GM23338 (cell line): ENCODE measurements around the gene GRK4. TPM values are rescaled to one million over a fixed set of nuclear protein-coding genes. Genes with fewer than 3 reads are reported as not detected.

Experiments
- ATAC-seq: fragments of 200-7000 bp; cut with Tn5 transposase; 3 replicates; pipeline ENCODE4 v1.9.1; 2020
- DNase-seq: peaks from one replicate; pipeline ENCODE4 v3.0.0-alpha.2; 2015; ENCODE audit warnings: low spot score
- H2AFZ ChIP-seq: fragments of 200-600 bp; sonication (generic); 2 replicates; pipeline ENCODE4 v1.8.0; 2016; ENCODE audit warnings: antibody characterized with exemption, mild to moderate bottlenecking, moderate library complexity
- H3F3A ChIP-seq: fragments of 200-600 bp; sonication (generic); replicated peaks from 2 replicates; pipeline ENCODE4 v1.8.0; 2017; ENCODE audit warnings: antibody characterized with exemption, mixed run types, low read depth
- H3K27ac ChIP-seq: fragments of 200-600 bp; sonication (generic); 2 replicates; pipeline ENCODE4 v1.6.1; 2016; ENCODE audit warnings: low read depth
- H3K27me3 ChIP-seq: fragments of 200-600 bp; sonication (generic); 2 replicates; pipeline ENCODE4 v1.8.0; 2016; ENCODE audit warnings: mild to moderate bottlenecking, mixed run types, moderate library complexity; ENCODE audit not compliant: insufficient read depth
- H3K36me3 ChIP-seq: fragments of 200-600 bp; sonication (generic); 2 replicates; pipeline ENCODE4 v1.8.0; 2016; ENCODE audit warnings: mild to moderate bottlenecking; ENCODE audit not compliant: insufficient read depth
- H3K4me1 ChIP-seq: fragments of 200-600 bp; sonication (generic); 2 replicates; pipeline ENCODE4 v1.8.0; 2016; ENCODE audit warnings: mild to moderate bottlenecking, moderate library complexity; ENCODE audit not compliant: insufficient read depth
- H3K4me2 ChIP-seq: fragments of 200-600 bp; sonication (generic); 2 replicates; pipeline ENCODE4 v1.7.1; 2017; ENCODE audit warnings: mixed run types
- H3K4me3 ChIP-seq: fragments of 200-600 bp; sonication (generic); 2 replicates; pipeline ENCODE4 v1.6.1; 2016; ENCODE audit warnings: mixed run types
- H3K79me2 ChIP-seq: fragments of 200-600 bp; sonication (generic); replicated peaks from 2 replicates; pipeline ENCODE4 v1.8.0; 2017; ENCODE audit warnings: mild to moderate bottlenecking; ENCODE audit not compliant: insufficient read depth
- H3K9me2 ChIP-seq: fragments of 200-600 bp; sonication (generic); 2 replicates; pipeline ENCODE4 v1.8.0; 2017; ENCODE audit not compliant: insufficient read depth
- H4K20me1 ChIP-seq: fragments of 200-600 bp; sonication (generic); replicated peaks from 2 replicates; pipeline ENCODE4 v1.8.0; 2017; ENCODE audit warnings: mild to moderate bottlenecking; ENCODE audit not compliant: insufficient read depth
- H3K27ac Mint-ChIP-seq: 2 replicates; pipeline ENCODE4 v1.8.0; 2020; ENCODE audit warnings: inconsistent platforms, mild to moderate bottlenecking, moderate library complexity, mixed read lengths
- H3K27me3 Mint-ChIP-seq: 3 replicates; pipeline ENCODE4 v1.8.0; 2022; ENCODE audit warnings: low read depth, mild to moderate bottlenecking, moderate library complexity, mixed read lengths, inconsistent platforms; ENCODE audit not compliant: insufficient read depth, poor library complexity
- H3K36me3 Mint-ChIP-seq: 3 replicates; pipeline ENCODE4 v1.8.0; 2021; ENCODE audit warnings: low read depth, mild to moderate bottlenecking, inconsistent platforms, moderate library complexity, mixed read lengths
- H3K4me1 Mint-ChIP-seq: 3 replicates; pipeline ENCODE4 v1.8.0; 2020; ENCODE audit warnings: mild to moderate bottlenecking, inconsistent platforms, mixed read lengths
- H3K4me3 Mint-ChIP-seq: 3 replicates; pipeline ENCODE4 v1.8.0; 2021; ENCODE audit warnings: moderate library complexity, mild to moderate bottlenecking, inconsistent platforms, mixed read lengths
- H3K9me3 Mint-ChIP-seq: 3 replicates; pipeline ENCODE4 v1.8.0; 2020; ENCODE audit warnings: moderate library complexity, mild to moderate bottlenecking, inconsistent platforms, mixed read lengths
- CREB1 ChIP-seq: fragments of 250-450 bp; sonication (Bioruptor Pico); IDR thresholded peaks from 2 replicates; pipeline ENCODE4 v1.5.0; 2020; ENCODE audit warnings: low read depth, mild to moderate bottlenecking, moderate library complexity
- EZH2 ChIP-seq: fragments of 200-600 bp; sonication (generic); IDR thresholded peaks from one replicate; pipeline ENCODE4 v1.8.0; 2017; ENCODE audit warnings: antibody characterized with exemption, mild to moderate bottlenecking, low read depth; ENCODE audit not compliant: unreplicated experiment
- JUNB ChIP-seq: IDR thresholded peaks from one replicate; pipeline ENCODE4 v1.6.1; 2016; ENCODE audit warnings: antibody characterized with exemption; ENCODE audit not compliant: unreplicated experiment
- NANOG ChIP-seq: IDR thresholded peaks from 2 replicates; pipeline ENCODE4 v1.6.1; 2016; ENCODE audit warnings: antibody characterized with exemption, borderline replicate concordance
- POLR2AphosphoS5 ChIP-seq: IDR thresholded peaks from 2 replicates; pipeline ENCODE4 v1.6.1; 2016; ENCODE audit warnings: antibody characterized with exemption, low read depth
- STAT1 ChIP-seq: IDR thresholded peaks from one replicate; pipeline ENCODE4 v1.6.1; 2016; ENCODE audit warnings: antibody characterized with exemption; ENCODE audit not compliant: unreplicated experiment
- ZNF114 ChIP-seq: fragments of 250-450 bp; sonication (Bioruptor Pico); IDR thresholded peaks from 2 replicates; pipeline ENCODE4 v1.5.0; 2020; ENCODE audit warnings: mild to moderate bottlenecking, moderate library complexity
- polyA plus RNA-seq: library from polyadenylated mRNA; unstranded; fragments of >200 nt; fragmentation: Nextera tagmentation; extraction: Ambion mirVana; gene quantifications from 2 replicates; pipeline ENCODE4 v1.2.1, GENCODE V29; 2016
- total RNA-seq: library from RNA; depleted of rRNA; stranded (reverse); fragments of >200 nt; shearing (Covaris generic); gene quantifications from 2 replicates; pipeline ENCODE4 v1.2.3, GENCODE V29; 2014
- TF ChIP-seq, protein P1 (sequence below): IDR thresholded peaks from 2 replicates; pipeline ENCODE4 v1.6.1; 2016; ENCODE audit warnings: antibody characterized with exemption
- TF ChIP-seq, protein P2 (sequence below): fragments of 250-450 bp; sonication (Bioruptor Pico); IDR thresholded peaks from 2 replicates; pipeline ENCODE4 v1.5.0; 2020; ENCODE audit warnings: mild to moderate bottlenecking, moderate library complexity
- TF ChIP-seq, protein P3 (sequence below), 2 experiments: fragments of 200-600 bp in 1 of 2; sonication (generic) in 1 of 2; conservative IDR thresholded peaks; 2 replicates each; pipeline versions ENCODE4 v1.5.1 to v1.6.1; 2016 to 2017; ENCODE audit warnings: antibody characterized with exemption in 2 of 2, low read depth in 2 of 2, mild to moderate bottlenecking in 2 of 2, moderate library complexity in 1 of 2

Gene GRK4
- total and polyA plus RNA-seq, 2 experiments from 2014 or later = 1.3 to 1.4 TPM

DNA sequence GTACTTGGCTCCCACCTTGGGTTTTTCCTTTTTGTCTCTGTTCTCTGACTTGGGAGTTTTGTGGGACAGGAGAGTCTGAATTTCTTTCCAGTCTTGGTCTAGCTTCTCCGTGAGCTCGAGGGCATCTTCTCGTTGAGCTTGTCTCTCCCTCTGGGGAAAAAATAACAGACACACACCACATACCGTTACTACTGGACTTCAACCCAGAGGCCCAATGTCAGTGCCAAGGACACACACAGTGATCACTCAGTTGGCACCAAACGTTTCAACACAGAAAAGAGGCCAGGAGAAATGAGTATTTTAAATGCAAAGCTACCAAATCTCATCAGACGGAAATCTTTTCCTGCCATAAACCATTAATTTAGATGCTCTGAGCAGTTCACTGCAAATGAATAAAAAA, 9.9 kb upstream of the GRK4 start:
- no peak for ATAC-seq
- no peak overlapping the region for H3K4me3 Mint-ChIP-seq
- H3K79me2 ChIP-seq = peaks cover 33% of the 10 kb centered on the region
- 0 out of 2 replicates have a peak, but pooled peaks cover 12% of the 10 kb centered on the region for H3K9me2 ChIP-seq
- H2AFZ ChIP-seq = no peak overlapping the region
- no peaks in the 10 kb centered on the region for H3K4me1 Mint-ChIP-seq
- H3K27ac Mint-ChIP-seq = no peak overlapping the region
- H3K4me1 ChIP-seq = no peaks in the 10 kb centered on the region
- H3K36me3 ChIP-seq = peaks cover 72% of the 10 kb centered on the region
- peaks cover 99% of the 10 kb centered on the region for H3K36me3 Mint-ChIP-seq
- peaks cover 29% of the 10 kb centered on the region for H3K27me3 Mint-ChIP-seq
- peaks cover 43% of the 10 kb centered on the region for H3K9me3 Mint-ChIP-seq
- H3F3A ChIP-seq = peaks cover 18% of the 10 kb centered on the region
- no peak overlapping the region for H3K4me2 ChIP-seq
- TF ChIP-seq EZH2 = no peak
- no peak for TF ChIP-seq CREB1
- TF ChIP-seq ZNF114 (CRISPR knock-in tag) = no peak
- TF ChIP-seq, protein P1, sequence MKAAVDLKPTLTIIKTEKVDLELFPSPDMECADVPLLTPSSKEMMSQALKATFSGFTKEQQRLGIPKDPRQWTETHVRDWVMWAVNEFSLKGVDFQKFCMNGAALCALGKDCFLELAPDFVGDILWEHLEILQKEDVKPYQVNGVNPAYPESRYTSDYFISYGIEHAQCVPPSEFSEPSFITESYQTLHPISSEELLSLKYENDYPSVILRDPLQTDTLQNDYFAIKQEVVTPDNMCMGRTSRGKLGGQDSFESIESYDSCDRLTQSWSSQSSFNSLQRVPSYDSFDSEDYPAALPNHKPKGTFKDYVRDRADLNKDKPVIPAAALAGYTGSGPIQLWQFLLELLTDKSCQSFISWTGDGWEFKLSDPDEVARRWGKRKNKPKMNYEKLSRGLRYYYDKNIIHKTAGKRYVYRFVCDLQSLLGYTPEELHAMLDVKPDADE = no peak
- TF ChIP-seq STAT1 = no peak
- TF ChIP-seq POLR2AphosphoS5 = no peak
- no peak for TF ChIP-seq JUNB
- no peak for TF ChIP-seq NANOG
- TF ChIP-seq, protein P2, sequence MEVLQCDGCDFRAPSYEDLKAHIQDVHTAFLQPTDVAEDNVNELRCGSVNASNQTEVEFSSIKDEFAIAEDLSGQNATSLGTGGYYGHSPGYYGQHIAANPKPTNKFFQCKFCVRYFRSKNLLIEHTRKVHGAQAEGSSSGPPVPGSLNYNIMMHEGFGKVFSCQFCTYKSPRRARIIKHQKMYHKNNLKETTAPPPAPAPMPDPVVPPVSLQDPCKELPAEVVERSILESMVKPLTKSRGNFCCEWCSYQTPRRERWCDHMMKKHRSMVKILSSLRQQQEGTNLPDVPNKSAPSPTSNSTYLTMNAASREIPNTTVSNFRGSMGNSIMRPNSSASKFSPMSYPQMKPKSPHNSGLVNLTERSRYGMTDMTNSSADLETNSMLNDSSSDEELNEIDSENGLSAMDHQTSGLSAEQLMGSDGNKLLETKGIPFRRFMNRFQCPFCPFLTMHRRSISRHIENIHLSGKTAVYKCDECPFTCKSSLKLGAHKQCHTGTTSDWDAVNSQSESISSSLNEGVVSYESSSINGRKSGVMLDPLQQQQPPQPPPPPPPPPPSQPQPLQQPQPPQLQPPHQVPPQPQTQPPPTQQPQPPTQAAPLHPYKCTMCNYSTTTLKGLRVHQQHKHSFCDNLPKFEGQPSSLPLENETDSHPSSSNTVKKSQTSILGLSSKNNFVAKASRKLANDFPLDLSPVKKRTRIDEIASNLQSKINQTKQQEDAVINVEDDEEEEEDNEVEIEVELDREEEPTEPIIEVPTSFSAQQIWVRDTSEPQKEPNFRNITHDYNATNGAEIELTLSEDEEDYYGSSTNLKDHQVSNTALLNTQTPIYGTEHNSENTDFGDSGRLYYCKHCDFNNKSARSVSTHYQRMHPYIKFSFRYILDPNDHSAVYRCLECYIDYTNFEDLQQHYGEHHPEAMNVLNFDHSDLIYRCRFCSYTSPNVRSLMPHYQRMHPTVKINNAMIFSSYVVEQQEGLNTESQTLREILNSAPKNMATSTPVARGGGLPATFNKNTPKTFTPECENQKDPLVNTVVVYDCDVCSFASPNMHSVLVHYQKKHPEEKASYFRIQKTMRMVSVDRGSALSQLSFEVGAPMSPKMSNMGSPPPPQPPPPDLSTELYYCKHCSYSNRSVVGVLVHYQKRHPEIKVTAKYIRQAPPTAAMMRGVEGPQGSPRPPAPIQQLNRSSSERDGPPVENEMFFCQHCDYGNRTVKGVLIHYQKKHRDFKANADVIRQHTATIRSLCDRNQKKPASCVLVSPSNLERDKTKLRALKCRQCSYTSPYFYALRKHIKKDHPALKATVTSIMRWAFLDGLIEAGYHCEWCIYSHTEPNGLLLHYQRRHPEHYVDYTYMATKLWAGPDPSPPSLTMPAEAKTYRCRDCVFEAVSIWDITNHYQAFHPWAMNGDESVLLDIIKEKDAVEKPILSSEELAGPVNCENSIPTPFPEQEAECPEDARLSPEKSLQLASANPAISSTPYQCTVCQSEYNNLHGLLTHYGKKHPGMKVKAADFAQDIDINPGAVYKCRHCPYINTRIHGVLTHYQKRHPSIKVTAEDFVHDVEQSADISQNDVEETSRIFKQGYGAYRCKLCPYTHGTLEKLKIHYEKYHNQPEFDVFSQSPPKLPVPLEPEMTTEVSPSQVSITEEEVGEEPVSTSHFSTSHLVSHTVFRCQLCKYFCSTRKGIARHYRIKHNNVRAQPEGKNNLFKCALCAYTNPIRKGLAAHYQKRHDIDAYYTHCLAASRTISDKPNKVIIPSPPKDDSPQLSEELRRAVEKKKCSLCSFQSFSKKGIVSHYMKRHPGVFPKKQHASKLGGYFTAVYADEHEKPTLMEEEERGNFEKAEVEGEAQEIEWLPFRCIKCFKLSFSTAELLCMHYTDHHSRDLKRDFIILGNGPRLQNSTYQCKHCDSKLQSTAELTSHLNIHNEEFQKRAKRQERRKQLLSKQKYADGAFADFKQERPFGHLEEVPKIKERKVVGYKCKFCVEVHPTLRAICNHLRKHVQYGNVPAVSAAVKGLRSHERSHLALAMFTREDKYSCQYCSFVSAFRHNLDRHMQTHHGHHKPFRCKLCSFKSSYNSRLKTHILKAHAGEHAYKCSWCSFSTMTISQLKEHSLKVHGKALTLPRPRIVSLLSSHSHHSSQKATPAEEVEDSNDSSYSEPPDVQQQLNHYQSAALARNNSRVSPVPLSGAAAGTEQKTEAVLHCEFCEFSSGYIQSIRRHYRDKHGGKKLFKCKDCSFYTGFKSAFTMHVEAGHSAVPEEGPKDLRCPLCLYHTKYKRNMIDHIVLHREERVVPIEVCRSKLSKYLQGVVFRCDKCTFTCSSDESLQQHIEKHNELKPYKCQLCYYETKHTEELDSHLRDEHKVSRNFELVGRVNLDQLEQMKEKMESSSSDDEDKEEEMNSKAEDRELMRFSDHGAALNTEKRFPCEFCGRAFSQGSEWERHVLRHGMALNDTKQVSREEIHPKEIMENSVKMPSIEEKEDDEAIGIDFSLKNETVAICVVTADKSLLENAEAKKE = no peak
- TF ChIP-seq, protein P3, sequence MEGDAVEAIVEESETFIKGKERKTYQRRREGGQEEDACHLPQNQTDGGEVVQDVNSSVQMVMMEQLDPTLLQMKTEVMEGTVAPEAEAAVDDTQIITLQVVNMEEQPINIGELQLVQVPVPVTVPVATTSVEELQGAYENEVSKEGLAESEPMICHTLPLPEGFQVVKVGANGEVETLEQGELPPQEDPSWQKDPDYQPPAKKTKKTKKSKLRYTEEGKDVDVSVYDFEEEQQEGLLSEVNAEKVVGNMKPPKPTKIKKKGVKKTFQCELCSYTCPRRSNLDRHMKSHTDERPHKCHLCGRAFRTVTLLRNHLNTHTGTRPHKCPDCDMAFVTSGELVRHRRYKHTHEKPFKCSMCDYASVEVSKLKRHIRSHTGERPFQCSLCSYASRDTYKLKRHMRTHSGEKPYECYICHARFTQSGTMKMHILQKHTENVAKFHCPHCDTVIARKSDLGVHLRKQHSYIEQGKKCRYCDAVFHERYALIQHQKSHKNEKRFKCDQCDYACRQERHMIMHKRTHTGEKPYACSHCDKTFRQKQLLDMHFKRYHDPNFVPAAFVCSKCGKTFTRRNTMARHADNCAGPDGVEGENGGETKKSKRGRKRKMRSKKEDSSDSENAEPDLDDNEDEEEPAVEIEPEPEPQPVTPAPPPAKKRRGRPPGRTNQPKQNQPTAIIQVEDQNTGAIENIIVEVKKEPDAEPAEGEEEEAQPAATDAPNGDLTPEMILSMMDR (conservative IDR thresholded peaks at IDR 0.05; ENCODE audit: low read depth in 2 of 2) = no peak
- H3K27ac ChIP-seq = no peak overlapping the region
- peaks cover 18% of the 10 kb centered on the region for H4K20me1 ChIP-seq
- H3K27me3 ChIP-seq = 0 out of 2 replicates have a peak, but pooled peaks cover 3% of the 10 kb centered on the region
- no peak overlapping the region for H3K4me3 ChIP-seq
- no peak for DNase-seq
